Activated CD4-positive, alpha-beta T cell treated with anti-CD3 and anti-CD28 coated beads, Interleukin-2, amount 10 ng/mL, durations not matched to agents 24 days and 14 days (primary cell): Measurements from ENCODE around the gene FRG2C. TPM values are rescaled to one million over a fixed set of nuclear protein-coding genes. Genes with fewer than 3 reads are reported as not detected.
"Not testable (repeated sequence)": the region's sequence is repeated elsewhere in the genome, so short reads cannot be mapped to it uniquely, and the experiment has no call there.

Source experiments
- DNase-seq: peaks from one replicate; pipeline ENCODE4 v3.0.0; 2022
- H3K27ac Mint-ChIP-seq: one replicate; pipeline ENCODE4 v1.8.0; 2022; ENCODE audit warnings: mild to moderate bottlenecking, mixed read lengths
- H3K27me3 Mint-ChIP-seq: one replicate; pipeline ENCODE4 v1.8.0; 2022; ENCODE audit warnings: mixed read lengths
- H3K36me3 Mint-ChIP-seq: one replicate; pipeline ENCODE4 v1.8.0; 2022; ENCODE audit warnings: low read depth, mild to moderate bottlenecking, mixed read lengths
- H3K4me1 Mint-ChIP-seq: one replicate; pipeline ENCODE4 v1.8.0; 2021; ENCODE audit warnings: mixed read lengths
- H3K4me3 Mint-ChIP-seq: one replicate; pipeline ENCODE4 v1.8.0; 2022; ENCODE audit warnings: mild to moderate bottlenecking, moderate library complexity, mixed read lengths
- H3K9me3 Mint-ChIP-seq: one replicate; pipeline ENCODE4 v1.8.0; 2021; ENCODE audit warnings: mixed read lengths
- intact Hi-C: fragments of 100-400 bp; cut with micrococcal nuclease; formaldehyde crosslinking; loops from one replicate; pipeline ENCODE4 v1.15.1; 2023
- total RNA-seq: library from RNA; stranded (reverse); gene quantifications from 2 replicates; pipeline ENCODE4 v1.2.3, GENCODE V29; 2022

The FRG2C gene
- not detected in 2 replicates for total RNA-seq

DNA sequence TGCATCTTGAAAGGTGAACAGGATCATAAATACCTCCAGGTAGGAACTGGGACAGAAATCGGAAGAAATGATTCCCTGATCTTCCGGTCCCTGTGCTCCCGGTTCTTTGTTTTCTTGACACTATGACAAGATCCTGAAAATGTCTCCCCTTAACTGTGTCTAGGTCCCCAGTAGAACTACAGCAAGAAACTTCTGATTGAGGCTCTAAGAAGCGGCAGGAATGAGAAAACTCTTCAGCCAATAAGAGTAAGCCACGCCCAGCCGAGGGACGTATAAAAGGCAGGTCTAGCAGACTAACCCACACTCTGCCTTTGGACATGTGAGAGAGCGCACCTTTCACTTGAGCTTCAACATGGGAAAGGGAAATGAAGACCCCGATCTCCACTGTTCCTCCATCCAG, at the start of gene FRG2C:
Gene FRG2C, plus strand, starts transcription at position 301 of the 400 bp plus-strand sequence. Its CDS starts 52 bp downstream, at position 353.
- not testable (repeated sequence) for H3K36me3 Mint-ChIP-seq, H3K4me1 Mint-ChIP-seq

DNA sequence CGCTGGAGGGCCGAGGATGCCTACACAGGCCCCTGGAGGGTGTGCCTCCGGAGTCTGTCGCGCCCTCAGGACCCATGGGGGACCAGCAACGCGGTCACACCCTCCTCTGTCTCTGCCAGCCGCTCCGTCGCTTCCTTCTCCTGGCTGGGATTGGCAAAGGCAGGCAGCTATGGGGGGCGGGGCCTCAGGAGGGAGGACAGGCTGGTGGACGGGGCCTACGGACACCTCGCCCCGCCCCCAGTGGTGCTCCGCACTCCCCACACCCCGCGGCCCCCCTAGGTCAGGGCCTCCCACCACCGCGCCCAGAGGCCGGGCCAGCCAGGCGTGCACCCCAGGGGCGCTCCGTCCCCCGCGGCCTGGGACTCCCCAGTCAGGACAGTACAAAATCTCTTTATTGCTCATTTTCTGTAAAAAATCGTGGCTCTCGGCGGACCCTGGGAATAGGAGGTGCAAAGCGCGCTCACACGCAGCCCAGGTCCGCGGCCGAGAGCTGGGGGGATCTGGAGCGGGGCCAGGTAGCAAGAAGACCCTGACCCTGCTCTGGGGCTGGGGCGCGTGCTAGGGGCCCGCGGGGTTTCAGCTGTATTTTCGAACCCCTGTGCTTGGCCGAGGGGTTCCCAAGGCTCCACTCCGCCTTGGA, 45.3 kb upstream of the FRG2C start:
- H3K36me3 Mint-ChIP-seq, H3K27ac Mint-ChIP-seq, H3K9me3 Mint-ChIP-seq, H3K4me1 Mint-ChIP-seq, DNase-seq, intact Hi-C loops, H3K4me3 Mint-ChIP-seq: not testable (repeated sequence)
- peaks cover 11% of the 10 kb centered on the region for H3K27me3 Mint-ChIP-seq

More for the DNA sequence above, at the start of gene FRG2C:
- peaks cover 19% of the 10 kb centered on the region for H3K27me3 Mint-ChIP-seq
- intact Hi-C loops, H3K9me3 Mint-ChIP-seq, H3K4me3 Mint-ChIP-seq, DNase-seq, H3K27ac Mint-ChIP-seq: not testable (repeated sequence)

DNA sequence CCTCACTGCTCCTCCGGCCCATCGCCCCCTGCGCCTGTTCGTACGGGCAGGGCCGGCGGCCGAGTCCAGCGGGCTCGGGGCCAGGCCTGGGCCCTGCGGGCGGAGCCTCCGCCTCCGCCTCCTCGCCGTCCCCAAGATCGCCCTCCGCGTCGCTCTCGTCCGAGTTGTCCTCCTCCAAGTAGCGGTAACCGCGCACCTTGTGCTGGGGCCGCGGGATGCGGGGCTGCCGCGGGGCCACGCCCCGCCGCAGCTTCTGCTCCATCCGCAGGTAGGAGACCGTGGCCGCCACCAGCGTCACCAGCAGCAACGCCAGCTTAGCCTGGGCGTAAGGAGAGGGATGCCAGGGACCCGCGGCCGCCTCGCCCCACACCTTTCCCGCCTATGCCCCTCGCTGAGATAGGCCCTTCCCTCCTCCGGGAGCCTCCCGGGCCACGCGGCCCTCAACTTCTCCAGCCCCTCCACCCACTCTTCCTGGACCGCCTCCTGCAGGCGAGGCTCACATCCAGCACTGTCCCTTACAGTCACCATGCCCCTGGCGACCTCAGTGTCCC, 44.6 kb upstream of the FRG2C start:
- H3K36me3 Mint-ChIP-seq, H3K4me3 Mint-ChIP-seq, DNase-seq, intact Hi-C loops, H3K4me1 Mint-ChIP-seq, H3K9me3 Mint-ChIP-seq, H3K27ac Mint-ChIP-seq: not testable (repeated sequence)
- peaks cover 11% of the 10 kb centered on the region for H3K27me3 Mint-ChIP-seq

DNA sequence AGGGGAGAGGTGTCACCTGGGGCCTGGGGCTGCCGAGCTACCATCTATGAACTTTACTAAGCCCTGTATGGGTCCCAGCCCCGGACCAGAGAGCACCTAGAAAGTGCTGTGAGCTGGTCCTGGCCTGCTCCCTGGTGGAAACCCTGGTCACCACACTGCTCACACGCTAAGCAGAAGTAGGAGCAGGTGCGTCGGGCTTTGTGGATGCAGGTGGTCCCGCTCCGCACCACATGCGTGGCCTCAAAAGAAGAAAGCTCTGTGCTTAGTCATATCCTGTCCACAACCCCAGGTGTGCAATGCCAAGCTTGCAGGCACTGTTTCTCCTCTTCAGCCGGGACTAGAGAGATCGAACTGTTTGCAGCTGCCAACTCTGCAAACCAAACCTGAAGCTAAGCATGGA, 42.4 kb upstream of the FRG2C start:
- H3K36me3 Mint-ChIP-seq, H3K4me3 Mint-ChIP-seq, H3K27ac Mint-ChIP-seq, H3K4me1 Mint-ChIP-seq, H3K9me3 Mint-ChIP-seq, DNase-seq, intact Hi-C loops: not testable (repeated sequence)
- H3K27me3 Mint-ChIP-seq = peaks cover 11% of the 10 kb centered on the region

DNA sequence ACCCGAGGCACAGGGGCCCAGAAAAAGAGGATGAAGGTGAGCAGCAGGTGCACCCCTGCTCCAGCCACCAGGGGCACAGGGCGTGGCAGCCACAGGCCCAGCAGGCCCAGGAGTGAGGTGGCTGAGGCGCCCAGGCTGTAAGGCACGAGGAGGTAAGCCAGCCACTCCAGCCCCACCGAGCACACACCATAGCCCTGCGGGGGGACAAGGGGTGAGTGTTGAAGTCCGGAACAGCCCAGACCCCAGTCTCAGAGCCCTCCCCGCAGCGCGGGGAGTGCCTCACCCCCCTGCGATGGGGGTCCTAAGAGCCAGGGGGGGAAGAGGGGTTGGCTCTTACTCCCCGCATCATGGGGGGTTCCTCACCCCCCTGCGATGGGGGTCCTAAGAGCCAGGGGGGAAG, 40.5 kb upstream of the FRG2C start:
- H3K4me3 Mint-ChIP-seq, H3K27ac Mint-ChIP-seq, H3K9me3 Mint-ChIP-seq, H3K4me1 Mint-ChIP-seq, H3K27me3 Mint-ChIP-seq, H3K36me3 Mint-ChIP-seq, intact Hi-C loops, DNase-seq: not testable (repeated sequence)

DNA sequence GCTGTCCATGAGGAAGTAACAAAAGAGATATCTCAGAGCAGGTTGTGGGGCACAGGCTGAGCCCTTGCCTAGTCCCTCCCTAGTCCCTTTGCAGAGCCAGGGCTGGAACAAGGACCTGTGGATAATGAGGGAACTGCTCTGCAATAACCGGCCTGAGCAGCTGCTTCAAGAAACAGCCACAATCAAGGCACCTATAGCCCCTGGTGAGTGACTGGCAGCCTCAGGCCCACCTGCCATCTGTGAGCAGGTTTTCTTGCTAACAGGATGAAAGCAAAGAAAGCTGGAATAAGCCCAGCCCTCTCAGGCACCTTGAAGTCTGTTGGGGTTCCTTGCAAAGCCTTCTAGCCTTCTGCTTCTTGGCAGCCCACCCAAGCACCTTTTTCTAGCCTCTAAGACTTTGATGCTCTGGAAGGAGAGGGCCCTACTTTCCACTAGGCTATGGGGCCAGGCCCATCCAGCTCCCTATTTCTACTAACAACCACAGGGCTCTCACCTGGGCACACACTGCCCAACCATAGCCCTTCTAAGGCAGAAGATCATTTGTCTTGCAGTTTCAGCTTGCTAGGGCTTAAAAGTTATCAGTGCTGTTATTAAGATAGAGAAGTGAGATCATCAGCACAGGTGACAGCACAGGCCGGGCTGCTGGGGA, 33.1 kb upstream of the FRG2C start:
- H3K4me1 Mint-ChIP-seq, DNase-seq, H3K36me3 Mint-ChIP-seq, H3K9me3 Mint-ChIP-seq, H3K4me3 Mint-ChIP-seq, H3K27me3 Mint-ChIP-seq, intact Hi-C loops, H3K27ac Mint-ChIP-seq: not testable (repeated sequence)

DNA sequence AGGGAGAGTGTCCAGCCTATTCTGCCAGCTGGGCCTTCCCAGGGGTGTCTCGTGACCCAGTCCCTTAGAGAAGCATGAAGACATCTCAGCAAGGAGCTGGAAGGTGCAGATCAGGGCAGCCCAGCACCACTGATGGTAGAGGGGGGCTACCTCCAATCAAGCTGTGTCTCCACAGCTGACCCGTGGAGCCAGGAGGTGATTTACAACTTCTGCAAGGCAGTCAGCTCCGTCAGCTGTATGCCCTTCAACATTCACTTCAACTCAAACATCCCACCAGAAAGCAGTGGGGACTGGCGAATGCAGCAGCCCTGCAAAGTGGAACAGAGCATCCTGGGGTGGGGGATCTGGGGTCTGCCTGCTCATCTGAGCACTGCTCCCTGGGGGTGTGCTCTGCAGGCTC, 32.6 kb upstream of the FRG2C start:
- H3K4me1 Mint-ChIP-seq = no peaks in the 10 kb centered on the region
- no peak overlapping the region for H3K27ac Mint-ChIP-seq

DNA sequence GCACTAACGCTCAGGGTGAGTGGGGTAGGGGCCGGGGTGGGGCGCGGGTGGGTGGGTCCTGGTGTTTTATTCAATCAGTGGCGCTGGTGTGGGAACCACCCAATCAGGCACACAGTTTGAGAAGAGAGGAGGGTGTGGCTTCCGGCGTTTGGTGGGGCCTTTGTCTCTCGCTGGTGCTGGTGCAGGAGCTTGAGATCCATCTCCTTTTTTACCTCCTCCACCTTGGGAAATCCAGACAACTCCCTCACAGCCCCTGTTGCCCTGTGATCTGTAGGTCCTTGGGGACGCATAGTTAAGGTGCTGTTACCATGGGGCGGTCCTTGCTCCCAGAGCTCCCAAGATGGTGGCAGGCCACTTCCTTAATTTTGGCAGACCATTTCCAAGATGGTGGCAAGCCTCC, 25.2 kb upstream of the FRG2C start:
- H3K27ac Mint-ChIP-seq, intact Hi-C loops, H3K4me1 Mint-ChIP-seq, H3K27me3 Mint-ChIP-seq, H3K4me3 Mint-ChIP-seq, H3K9me3 Mint-ChIP-seq, H3K36me3 Mint-ChIP-seq: not testable (repeated sequence)
- DNase-seq = peak; percentile 41

More for the DNA sequence above, 32.6 kb upstream of the FRG2C start:
- intact Hi-C loops = no loop called here
- Mint-ChIP-seq H3K36me3 (no peaks in the 10 kb centered on the region), H3K4me3 (no peak overlapping the region), H3K27me3 (no peaks in the 10 kb centered on the region), H3K9me3 (no peaks in the 10 kb centered on the region)
- no peak for DNase-seq

DNA sequence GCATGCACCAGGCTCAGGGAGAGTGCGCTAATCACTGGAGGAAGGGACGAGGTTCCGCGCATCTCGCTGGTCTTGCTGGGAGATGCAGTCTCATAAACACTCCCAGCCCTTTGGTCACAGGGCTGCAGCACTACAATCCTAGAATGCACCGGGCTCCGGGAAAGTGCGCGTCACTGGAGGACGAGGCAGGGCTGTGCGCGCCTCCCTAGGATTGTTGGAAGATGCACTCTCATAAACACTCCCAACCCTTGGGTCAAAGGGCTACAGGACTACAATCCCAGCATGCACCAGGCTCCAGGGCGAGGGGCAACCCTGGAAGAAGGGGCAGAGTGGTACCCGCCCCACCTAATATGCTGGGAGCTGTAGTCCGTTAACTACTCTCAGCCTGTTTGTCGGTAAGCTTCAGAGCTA, 23.0 kb upstream of the FRG2C start:
- Mint-ChIP-seq H3K27ac (peak overlapping the region; percentile 21), H3K4me3 (peak overlapping the region; percentile 91)
- H3K27me3 Mint-ChIP-seq, intact Hi-C loops, H3K9me3 Mint-ChIP-seq, H3K4me1 Mint-ChIP-seq, H3K36me3 Mint-ChIP-seq: not testable (repeated sequence)
- peak; percentile 83 for DNase-seq

DNA sequence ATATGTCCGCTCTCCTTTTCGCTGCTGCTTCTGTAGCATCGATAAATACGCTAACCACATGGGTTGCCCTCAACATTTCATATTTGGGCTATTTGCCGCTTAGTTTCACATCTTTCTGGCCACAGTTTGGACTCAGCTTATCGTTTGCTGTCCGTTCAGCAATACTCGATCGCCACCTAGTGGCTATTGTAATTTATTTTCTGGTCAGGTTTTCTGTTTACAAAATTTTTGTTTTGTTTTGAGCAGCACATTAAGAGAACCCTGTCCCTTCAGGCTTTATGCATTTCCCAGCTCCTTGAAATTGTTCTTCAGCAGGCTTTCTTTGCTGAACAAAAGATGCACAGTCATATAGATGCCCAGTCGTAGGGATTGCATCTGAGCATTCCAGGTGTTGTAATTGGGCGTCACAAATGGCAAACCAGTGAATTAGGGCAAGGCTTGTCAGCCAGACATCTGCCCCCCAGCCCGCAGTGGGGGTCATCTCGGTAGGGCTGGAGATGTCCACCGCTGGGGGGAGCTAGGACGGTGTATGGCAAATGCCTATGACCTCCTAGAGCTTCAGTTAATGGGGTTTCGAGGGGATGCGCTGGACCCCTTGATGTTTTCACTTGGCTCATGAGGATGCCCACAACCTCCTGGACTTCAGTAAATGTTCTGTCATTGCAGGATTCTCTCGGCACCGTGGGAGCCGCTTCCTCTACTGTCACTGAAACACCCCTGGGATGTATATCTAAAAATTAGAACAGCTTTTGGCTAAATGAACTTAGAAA, 20.9 kb upstream of the FRG2C start:
- intact Hi-C loops, H3K4me1 Mint-ChIP-seq, H3K36me3 Mint-ChIP-seq, H3K9me3 Mint-ChIP-seq, H3K27me3 Mint-ChIP-seq, H3K27ac Mint-ChIP-seq: not testable (repeated sequence)
- peak; percentile 75 for DNase-seq
- H3K4me3 Mint-ChIP-seq = peak overlapping the region; percentile 65

DNA sequence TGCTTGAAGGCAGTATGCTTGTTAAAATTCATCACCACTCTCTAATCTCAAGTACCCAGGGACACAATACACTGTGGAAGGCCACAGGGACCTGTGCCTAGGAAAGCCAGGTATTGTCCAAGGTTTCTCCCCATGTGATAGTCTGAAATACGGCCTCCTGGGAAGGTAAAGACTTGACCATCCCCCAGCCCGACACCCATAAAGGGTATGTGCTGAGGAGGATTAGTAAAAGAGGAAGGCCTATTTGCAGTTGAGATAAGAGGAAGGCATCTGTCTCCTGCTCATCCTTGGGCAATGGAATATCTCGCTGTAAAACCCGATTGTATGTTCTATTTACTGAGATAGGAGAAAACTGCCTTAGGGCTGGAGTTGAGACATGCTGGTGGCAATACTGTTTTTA, 18.6 kb upstream of the FRG2C start:
- peak; percentile 27 for DNase-seq
- H3K9me3 Mint-ChIP-seq, H3K4me3 Mint-ChIP-seq, intact Hi-C loops, H3K27me3 Mint-ChIP-seq, H3K4me1 Mint-ChIP-seq, H3K36me3 Mint-ChIP-seq, H3K27ac Mint-ChIP-seq: not testable (repeated sequence)

DNA sequence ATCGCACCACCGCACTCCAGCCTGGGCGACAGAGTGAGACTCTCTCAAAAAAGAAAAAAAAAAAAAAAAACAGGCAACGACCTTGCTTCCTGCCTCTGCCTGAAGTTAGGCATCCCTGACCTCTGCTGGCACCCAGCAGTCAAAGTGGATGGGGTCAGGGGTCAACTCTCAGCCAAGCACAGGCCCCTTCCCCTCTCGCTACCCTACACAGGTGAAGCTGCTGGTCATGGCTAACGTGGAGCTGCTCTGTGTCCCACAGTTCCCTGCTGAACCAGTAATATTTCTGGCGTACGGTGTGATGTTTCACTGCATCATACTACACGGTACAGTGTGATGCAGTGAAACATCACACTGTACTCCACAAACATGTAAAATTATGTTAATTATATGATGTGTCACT, 13.9 kb upstream of the FRG2C start:
- Mint-ChIP-seq H3K9me3 (no peaks in the 10 kb centered on the region), H3K27me3 (peaks cover 4% of the 10 kb centered on the region), H3K4me1 (no peaks in the 10 kb centered on the region), H3K36me3 (no peaks in the 10 kb centered on the region), H3K4me3 (no peak overlapping the region), H3K27ac (no peak overlapping the region)
- intact Hi-C loops = no loop called here
- DNase-seq = no peak

DNA sequence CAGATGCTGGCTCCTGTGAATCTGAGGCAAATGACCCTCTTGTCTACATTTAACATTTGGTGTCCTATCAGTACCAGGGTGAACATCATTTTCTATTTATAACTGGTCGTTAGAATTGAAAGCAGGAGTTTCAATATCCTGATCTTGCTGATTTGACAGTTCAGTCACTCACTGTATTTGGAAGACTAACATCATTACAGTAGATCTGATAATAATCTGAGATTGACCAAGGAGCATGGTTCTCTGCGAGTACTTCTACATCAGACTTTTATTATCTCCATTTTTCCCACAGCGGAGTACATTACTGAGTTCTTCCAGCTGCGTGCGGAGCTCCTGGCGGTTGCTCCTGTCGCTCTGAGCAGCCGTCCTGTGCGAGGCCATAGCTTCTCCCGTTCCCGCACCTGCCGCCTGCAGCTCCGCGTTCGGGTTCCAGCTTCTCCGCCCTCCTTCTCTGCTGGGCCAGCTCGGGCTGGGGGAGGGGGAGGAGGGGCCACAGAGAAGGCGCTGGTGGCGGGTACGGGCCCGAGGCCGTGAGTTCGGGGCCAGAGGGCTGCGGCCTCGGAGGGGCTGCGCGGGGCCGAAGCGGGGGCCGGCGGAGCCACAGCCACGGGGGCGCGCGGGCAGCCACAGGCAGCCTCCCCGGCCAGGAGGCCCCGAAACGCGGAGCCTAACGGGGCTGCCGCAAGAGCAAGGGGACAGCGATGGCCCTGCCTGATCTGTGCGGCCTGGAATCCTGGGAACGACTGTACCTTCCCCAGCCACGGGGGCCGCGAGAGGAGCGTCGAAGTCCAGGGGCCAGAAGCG, 8.8 kb upstream of the FRG2C start:
- H3K36me3 Mint-ChIP-seq, H3K9me3 Mint-ChIP-seq, H3K27ac Mint-ChIP-seq, DNase-seq, H3K4me3 Mint-ChIP-seq, intact Hi-C loops, H3K4me1 Mint-ChIP-seq: not testable (repeated sequence)
- peaks cover 25% of the 10 kb centered on the region for H3K27me3 Mint-ChIP-seq
